CD14-positive monocyte (primary cell): Measurements from ENCODE around the gene PPP2R2D. TPM values are rescaled to one million over a fixed set of nuclear protein-coding genes. Genes with fewer than 3 reads are reported as not detected.
"Not testable (repeated sequence)": the region's sequence is repeated elsewhere in the genome, so short reads cannot be mapped to it uniquely, and the experiment has no call there.

Source experiments
- DNase-seq, 3 donors: peaks; one replicate each; pipeline ENCODE4 v3.0.0-alpha.2; 2011 to 2022
- H2AFZ ChIP-seq: 2 replicates; pipeline ENCODE4 v1.6.0; 2012; ENCODE audit warnings: mild to moderate bottlenecking, low read depth, low read length, inconsistent platforms; ENCODE audit not compliant: insufficient read depth, poor library complexity, severe bottlenecking
- H3K27ac ChIP-seq, 2 donors: 1 replicate in 1 of 2; 2 replicates in 1 of 2; pipeline ENCODE4 v1.5.1; 2012 to 2013; ENCODE audit warnings: low read length in 2 of 2, control low read depth in 1 of 2, inconsistent platforms in 1 of 2, low read depth in 1 of 2, mild to moderate bottlenecking in 1 of 2
- H3K27me3 ChIP-seq, 2 donors: one replicate each; pipeline versions ENCODE4 v1.6.0 to v1.6.1; 2011 to 2013; ENCODE audit warnings: low read length in 2 of 2; ENCODE audit not compliant: control insufficient read depth in 2 of 2, insufficient read depth in 2 of 2
- H3K36me3 ChIP-seq, 2 donors: replicated peaks in 1 of 2; 1 replicate in 1 of 2; 2 replicates in 1 of 2; pipeline versions ENCODE4 v1.5.1 to v1.6.1; 2012 to 2013; ENCODE audit warnings: low read length in 2 of 2, control low read depth in 1 of 2, inconsistent platforms in 1 of 2, mild to moderate bottlenecking in 1 of 2; ENCODE audit not compliant: insufficient read depth in 2 of 2, control insufficient read depth in 1 of 2
- H3K4me1 ChIP-seq, 2 donors: 1 replicate in 1 of 2; 2 replicates in 1 of 2; pipeline versions ENCODE4 v1.5.1 to v1.6.1; 2012 to 2013; ENCODE audit warnings: low read length in 2 of 2, control low read depth in 1 of 2, inconsistent platforms in 1 of 2, mild to moderate bottlenecking in 1 of 2, moderate library complexity in 1 of 2; ENCODE audit not compliant: insufficient read depth in 2 of 2, control insufficient read depth in 1 of 2
- H3K4me2 ChIP-seq: replicated peaks from 2 replicates; pipeline ENCODE3; 2012; ENCODE audit warnings: low read length, moderate library complexity, mild to moderate bottlenecking; ENCODE audit not compliant: poor library complexity, severe bottlenecking; ENCODE audit errors: extremely low read depth
- H3K4me3 ChIP-seq, 3 experiments: fragments of 200-600 bp in 1 of 3; sonication (generic) in 1 of 3; replicated peaks in 1 of 3; 1 replicate in 2 of 3; 2 replicates in 1 of 3; pipeline ENCODE4 v1.5.1; 2011 to 2013; ENCODE audit warnings: low read length in 3 of 3, mild to moderate bottlenecking in 3 of 3, control low read depth in 2 of 3, low read depth in 2 of 3, inconsistent platforms in 1 of 3, moderate library complexity in 1 of 3
- H3K79me2 ChIP-seq: 2 replicates; pipeline ENCODE4 v1.6.0; 2012; ENCODE audit warnings: mild to moderate bottlenecking, control low read depth, inconsistent platforms, low read length, moderate library complexity; ENCODE audit not compliant: insufficient read depth
- H3K9ac ChIP-seq: 2 replicates; pipeline ENCODE4 v1.6.0; 2017; ENCODE audit warnings: low read length, mild to moderate bottlenecking; ENCODE audit not compliant: insufficient read depth, poor library complexity, severe bottlenecking
- H3K9me3 ChIP-seq, 2 donors: replicated peaks in 1 of 2; 1 replicate in 1 of 2; 2 replicates in 1 of 2; pipeline versions ENCODE4 v1.5.1 to v1.6.1; 2012 to 2013; ENCODE audit warnings: low read length in 2 of 2, control low read depth in 1 of 2; ENCODE audit not compliant: control insufficient read depth in 1 of 2, insufficient read depth in 1 of 2
- H4K20me1 ChIP-seq: 2 replicates; pipeline ENCODE4 v1.6.0; 2012; ENCODE audit warnings: mild to moderate bottlenecking, low read length, control low read depth, moderate library complexity; ENCODE audit not compliant: insufficient read depth
- H3K27ac Mint-ChIP-seq, 7 donors: one replicate each; pipeline ENCODE4 v1.8.0; 2020; ENCODE audit warnings: mild to moderate bottlenecking in 7 of 7, mixed read lengths in 7 of 7, moderate library complexity in 6 of 7, inconsistent platforms in 2 of 7
- H3K27me3 Mint-ChIP-seq, 3 donors: one replicate each; pipeline ENCODE4 v1.8.0; 2021 to 2022; ENCODE audit warnings: low read depth in 3 of 3, mild to moderate bottlenecking in 3 of 3, mixed read lengths in 3 of 3, moderate library complexity in 3 of 3, inconsistent platforms in 1 of 3
- H3K36me3 Mint-ChIP-seq, 2 donors: one replicate each; pipeline ENCODE4 v1.8.0; 2020; ENCODE audit warnings: mixed read lengths in 2 of 2, inconsistent platforms in 1 of 2, mild to moderate bottlenecking in 1 of 2
- H3K4me1 Mint-ChIP-seq: one replicate; pipeline ENCODE4 v1.8.0; 2020; ENCODE audit warnings: mild to moderate bottlenecking, mixed read lengths
- H3K4me3 Mint-ChIP-seq, 2 donors: one replicate each; pipeline ENCODE4 v1.8.0; 2020; ENCODE audit warnings: mild to moderate bottlenecking in 2 of 2, mixed read lengths in 2 of 2, moderate library complexity in 1 of 2
- H3K9me3 Mint-ChIP-seq, 7 donors: one replicate each; pipeline ENCODE4 v1.8.0; 2020 to 2022; ENCODE audit warnings: mixed read lengths in 7 of 7, mild to moderate bottlenecking in 6 of 7, moderate library complexity in 6 of 7, inconsistent platforms in 2 of 7
- CTCF ChIP-seq: fragments of 200-600 bp; IDR thresholded peaks from one replicate; pipeline ENCODE4 v1.8.0; 2022; ENCODE audit warnings: antibody characterized with exemption, mild to moderate bottlenecking
- WGBS: methylation state at CpG from one replicate; pipeline ENCODE4 v1.1.5; 2013; ENCODE audit warnings: missing lambda C conversion rate; ENCODE audit not compliant: insufficient coverage; 5-methylcytosine and 5-hydroxymethylcytosine counted together
- intact Hi-C, 2 donors: fragments of 100-400 bp; cut with micrococcal nuclease; formaldehyde crosslinking; loops; one replicate each; pipeline versions ENCODE4 v1.15.0 to v1.15.1; 2023
- polyA plus RNA-seq, 3 donors: library from polyadenylated mRNA; depleted of rRNA in 1 of 3; unstranded in 2 of 3; stranded (reverse) in 1 of 3; fragments of 300-500 nt in 2 of 3; fragments of >200 nt in 1 of 3; fragmentation: Illumina TruSeq in 2 of 3; gene quantifications; 1 replicate in 2 of 3; 2 replicates in 1 of 3; pipeline ENCODE4 v1.2.3, GENCODE V29; 2012 to 2021

Gene PPP2R2D
- polyA plus RNA-seq, 3 donors, result 12.8 to 23.5 (median 12.9) TPM

- H3K4me1 ChIP-seq, result no peaks in the 10 kb centered on the region
- no peaks in the 10 kb centered on the region for H3K79me2 ChIP-seq
- no peaks in the 10 kb centered on the region for H3K27me3 ChIP-seq
- intact Hi-C loops, result no loop called here
- peaks cover 0 to 1% (median 0%) of the 10 kb centered on the region in 3 donors for H3K27me3 Mint-ChIP-seq
- H3K4me3 ChIP-seq, result no peak overlapping the region
- peaks cover 3% of the 10 kb centered on the region for H4K20me1 ChIP-seq
- peak overlapping the region in 2 of 7 donors; percentile 10 to 55 for H3K27ac Mint-ChIP-seq
- H3K27ac ChIP-seq, result no peak overlapping the region
- TF ChIP-seq CTCF, result no peak
- H3K4me1 Mint-ChIP-seq, result no peaks in the 10 kb centered on the region
- no peak overlapping the region for H2AFZ ChIP-seq
- peaks cover 66 to 94% of the 10 kb centered on the region in 2 donors for H3K36me3 ChIP-seq
- WGBS, result 95% methylated on average over 16 of the region's 23 CpGs
- no peak overlapping the region for H3K9ac ChIP-seq
- H3K36me3 Mint-ChIP-seq, result peaks cover 76 to 90% of the 10 kb centered on the region in 2 donors
- peaks cover 0 to 20% (median 5%) of the 10 kb centered on the region in 7 donors for H3K9me3 Mint-ChIP-seq
- no peak overlapping the region for H3K4me3 Mint-ChIP-seq
- DNase-seq, result no peak
- no peaks in the 10 kb centered on the region for H3K9me3 ChIP-seq
- H3K4me2 ChIP-seq, result no peak overlapping the region
Observed at GRCh38 chr10:131949041-131949862, 48.4 kb downstream of the PPP2R2D start.

GRCh38 chr10:131949908-131950307 is 49.1 kb downstream of the PPP2R2D start:
- H3K27me3 ChIP-seq, DNase-seq, H3K4me1 ChIP-seq, H2AFZ ChIP-seq, H3K9me3 ChIP-seq, H3K4me2 ChIP-seq, H3K27me3 Mint-ChIP-seq, H4K20me1 ChIP-seq, H3K4me3 ChIP-seq, H3K79me2 ChIP-seq, H3K27ac ChIP-seq, H3K4me1 Mint-ChIP-seq, H3K27ac Mint-ChIP-seq, H3K9ac ChIP-seq, intact Hi-C loops, H3K4me3 Mint-ChIP-seq: not testable (repeated sequence)
- WGBS, result 93% methylated on average over 3 of the region's 7 CpGs
- Mint-ChIP-seq H3K9me3 (peaks cover 0 to 20% (median 5%) of the 10 kb centered on the region in 7 donors), H3K36me3 (peaks cover 78 to 91% of the 10 kb centered on the region in 2 donors)
- peaks cover 68 to 94% of the 10 kb centered on the region in 2 donors for H3K36me3 ChIP-seq
